Stromal cell of bone marrow (primary cell): ENCODE data around the gene HDLBP.
"Not testable (repeated sequence)": the region's sequence is repeated elsewhere in the genome, so short reads cannot be mapped to it uniquely, and the experiment has no call there.

Experiments used
- DNase-seq: peaks from one replicate; pipeline ENCODE4 v3.0.0-alpha.2; 2012; ENCODE audit warnings: low read depth

The HDLBP gene

DNA sequence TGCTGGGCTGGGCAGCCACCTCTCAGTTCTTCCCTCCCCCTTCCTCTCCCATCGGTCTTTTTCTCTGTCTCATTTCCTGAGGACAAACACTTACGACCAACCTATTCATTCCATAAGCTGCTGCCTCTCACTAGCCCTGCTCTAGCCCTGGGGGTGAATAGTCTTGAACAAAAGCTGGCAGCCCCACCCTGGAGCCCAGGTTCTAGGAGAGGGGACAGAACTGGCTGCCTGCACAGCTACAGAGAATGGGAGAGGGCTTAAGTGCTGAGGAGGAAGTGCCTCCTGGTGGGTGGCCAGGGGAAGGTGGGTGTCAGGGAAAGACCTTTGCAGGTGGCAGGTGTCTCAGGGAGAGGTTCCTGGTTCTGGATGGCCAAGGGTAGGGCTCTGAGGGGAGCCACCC lies 104.2 kb downstream of the HDLBP start:
- DNase-seq, result no peak

DNA sequence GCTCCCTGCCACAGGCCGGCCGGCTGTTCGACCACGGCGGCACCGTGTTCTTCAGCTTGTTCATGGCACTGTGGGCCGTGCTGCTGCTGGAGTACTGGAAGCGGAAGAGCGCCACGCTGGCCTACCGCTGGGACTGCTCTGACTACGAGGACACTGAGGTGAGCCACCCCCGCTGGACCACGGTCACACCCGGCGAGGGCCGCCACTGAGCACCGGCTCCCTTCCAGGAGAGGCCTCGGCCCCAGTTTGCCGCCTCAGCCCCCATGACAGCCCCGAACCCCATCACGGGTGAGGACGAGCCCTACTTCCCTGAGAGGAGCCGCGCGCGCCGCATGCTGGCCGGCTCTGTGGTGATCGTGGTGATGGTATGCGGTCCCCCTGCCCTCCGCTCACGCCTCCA lies 106.2 kb downstream of the HDLBP start:
- DNase-seq, result no peak

DNA sequence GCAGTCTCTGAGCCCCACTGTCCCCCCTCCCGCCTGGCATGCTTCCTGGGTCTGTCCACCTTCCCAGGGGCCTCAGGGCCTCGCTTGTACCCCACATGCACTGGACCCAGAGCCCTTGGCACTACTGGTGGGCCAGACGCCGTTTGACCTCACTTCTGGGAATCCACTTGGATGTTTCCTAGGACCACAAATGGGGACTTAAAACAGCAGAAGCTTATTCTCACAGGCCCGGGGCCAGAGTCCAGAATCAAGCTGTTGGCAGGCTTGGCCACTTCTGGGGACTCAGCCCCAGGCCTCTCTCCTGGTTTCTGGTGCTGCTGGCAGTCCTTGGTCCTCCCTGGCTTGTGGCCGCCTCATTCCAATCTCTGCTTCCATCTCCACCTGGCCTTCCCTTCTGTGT lies 107.4 kb downstream of the HDLBP start:
- DNase-seq, result no peak

DNA sequence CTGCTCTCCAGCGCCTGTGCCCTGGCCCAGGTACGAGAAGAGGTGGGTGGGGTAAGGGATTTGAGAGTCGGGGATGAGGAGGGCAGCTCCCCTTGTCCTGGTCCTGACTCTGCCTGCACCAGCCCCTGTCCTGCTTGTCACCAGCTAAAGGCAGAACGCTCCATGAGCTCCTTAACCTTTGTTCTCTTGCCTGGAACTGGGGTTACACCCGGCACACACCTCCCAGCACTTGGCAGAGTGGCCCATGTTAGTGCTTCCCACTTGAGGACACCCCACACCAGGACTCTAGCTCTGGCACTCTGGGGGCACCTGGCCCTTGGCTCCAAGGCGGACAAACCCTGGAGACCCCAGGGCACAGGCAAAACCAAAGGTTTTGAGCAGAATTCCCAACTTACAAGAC lies 107.8 kb downstream of the HDLBP start:
- no peak for DNase-seq

DNA sequence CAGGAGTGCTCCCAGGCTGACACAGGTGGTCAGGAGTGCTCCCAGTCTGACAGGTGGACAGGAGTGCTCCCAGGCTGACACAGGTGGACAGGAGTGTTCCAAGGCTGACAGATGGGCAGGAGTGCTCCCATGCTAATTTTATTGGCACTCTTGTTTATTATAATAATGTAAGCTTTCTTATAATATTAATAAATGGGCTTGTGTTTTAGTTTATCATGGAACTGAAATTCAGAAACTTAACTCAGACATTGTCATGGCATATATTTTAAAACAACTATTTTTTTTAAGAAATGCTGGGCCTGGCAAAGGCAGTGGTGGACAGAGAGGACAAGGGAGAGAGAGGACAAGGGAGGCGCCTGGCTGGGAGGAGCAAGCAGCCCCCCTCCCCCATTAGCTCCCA lies 108.3 kb downstream of the HDLBP start:
- DNase-seq, result no peak

DNA sequence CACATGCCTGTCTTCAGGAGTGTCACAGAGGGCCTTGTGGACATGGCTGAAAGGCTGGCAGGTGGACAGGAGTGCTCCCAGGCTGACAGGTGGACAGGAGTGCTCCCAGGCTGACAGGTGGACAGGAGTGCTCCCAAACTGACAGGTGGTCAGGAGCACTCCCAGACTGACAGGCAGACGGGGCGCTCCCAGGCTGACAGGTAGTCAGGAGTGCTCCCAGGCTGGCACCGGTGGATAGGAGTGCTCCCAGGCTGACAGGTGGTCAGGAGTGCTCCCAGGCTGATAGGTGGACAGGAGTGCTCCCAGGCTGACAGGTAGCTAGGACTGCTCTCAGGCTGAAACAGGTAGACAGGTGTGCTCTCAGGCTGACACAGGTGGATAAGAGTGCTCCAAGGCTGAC lies 110.4 kb downstream of the HDLBP start:
- DNase-seq, result no peak

DNA sequence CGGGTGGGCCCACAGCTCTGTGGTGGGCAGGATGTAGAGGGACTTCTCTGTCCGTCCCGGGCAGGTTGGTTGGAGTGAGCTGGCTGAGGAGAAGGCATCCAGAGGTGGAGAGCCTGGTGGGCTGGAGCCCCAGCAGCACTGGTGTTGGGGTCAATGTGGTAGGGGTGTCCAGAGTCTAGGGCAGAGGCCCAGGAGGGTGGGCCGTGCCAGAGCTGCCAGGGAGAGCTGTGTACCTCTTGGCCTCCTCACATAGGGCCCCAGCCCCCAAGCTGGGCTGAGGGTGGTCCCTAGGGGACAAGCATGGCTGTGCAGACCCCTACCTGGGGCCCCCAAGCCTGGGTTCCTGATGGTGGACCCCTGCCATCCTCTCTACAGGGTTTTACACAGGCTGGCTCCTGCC lies 111.0 kb downstream of the HDLBP start:
- no peak for DNase-seq

DNA sequence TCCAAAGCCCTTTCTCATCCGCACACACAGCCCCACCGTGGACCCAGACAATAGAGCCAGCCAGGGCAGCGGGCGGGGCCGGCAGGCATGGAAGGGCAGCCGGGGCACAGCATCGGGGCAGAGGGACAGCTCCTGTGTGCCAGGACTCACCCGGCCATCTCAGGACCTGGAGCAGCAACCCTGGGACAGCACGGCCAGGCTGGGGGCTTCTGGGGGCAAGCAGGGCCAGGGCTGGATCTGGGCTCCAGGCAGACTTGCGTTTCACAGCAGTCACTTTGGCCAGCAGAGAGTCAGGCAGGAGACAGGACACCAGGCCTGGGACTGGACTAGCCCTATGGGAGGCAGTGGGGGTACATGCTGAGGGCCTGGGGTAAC lies 111.5 kb downstream of the HDLBP start:
- DNase-seq, result no peak

DNA sequence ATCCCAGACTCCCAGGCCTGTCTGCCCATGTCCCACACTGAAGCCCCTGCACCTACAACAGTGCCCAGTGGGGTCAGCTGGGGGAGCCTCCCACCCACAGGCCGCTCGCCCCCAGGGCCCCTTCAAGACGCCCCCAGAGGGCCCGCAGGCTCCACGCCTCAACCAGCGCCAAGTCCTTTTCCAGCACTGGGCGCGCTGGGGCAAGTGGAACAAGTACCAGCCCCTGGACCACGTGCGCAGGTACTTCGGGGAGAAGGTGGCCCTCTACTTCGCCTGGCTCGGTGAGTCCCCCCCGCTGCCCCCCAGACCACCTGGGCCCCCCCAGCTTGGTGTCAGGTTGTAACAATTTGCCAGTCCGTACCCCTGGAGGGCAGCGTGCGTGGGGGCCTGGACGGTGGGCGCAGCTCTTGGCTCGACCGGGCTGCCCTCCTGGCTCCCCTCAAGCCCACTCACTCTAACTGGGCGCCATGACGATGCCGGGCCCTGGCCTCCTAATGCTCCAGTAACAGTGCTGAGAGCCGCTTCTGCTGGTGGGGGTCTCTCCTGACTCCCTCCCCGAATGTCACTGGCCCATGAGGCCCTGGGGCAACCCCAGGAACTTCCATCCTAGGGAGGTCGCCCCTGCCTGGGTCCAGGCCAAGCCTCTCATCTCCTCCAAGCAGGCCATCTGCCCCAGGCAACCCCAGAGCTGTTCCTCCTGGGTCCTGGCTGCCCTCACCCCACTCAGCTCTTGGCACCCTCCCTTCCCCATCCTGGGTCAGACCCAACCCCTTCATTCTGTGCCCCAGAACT lies 112.1 kb downstream of the HDLBP start:
- no peak for DNase-seq

DNA sequence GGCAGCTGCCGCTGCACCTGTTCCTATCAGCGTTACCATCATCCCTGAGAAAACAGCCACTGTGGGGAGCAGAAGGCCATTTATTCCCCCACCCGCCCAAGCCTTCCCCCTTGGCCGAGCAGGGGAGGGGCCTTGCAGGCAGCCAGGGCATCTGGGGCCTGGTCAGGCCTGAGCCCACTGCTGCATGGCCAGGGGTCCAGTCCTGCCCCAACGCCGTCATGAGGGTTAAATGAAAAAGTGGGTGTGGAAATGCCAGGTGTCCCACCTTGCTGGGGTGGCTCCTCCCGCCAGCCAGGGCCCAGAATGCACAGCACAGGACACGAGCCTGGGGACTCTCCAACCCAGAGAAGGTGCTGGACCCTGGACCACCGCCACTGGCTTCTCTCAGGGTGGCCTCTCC lies 112.8 kb downstream of the HDLBP start:
- DNase-seq, result no peak

DNA sequence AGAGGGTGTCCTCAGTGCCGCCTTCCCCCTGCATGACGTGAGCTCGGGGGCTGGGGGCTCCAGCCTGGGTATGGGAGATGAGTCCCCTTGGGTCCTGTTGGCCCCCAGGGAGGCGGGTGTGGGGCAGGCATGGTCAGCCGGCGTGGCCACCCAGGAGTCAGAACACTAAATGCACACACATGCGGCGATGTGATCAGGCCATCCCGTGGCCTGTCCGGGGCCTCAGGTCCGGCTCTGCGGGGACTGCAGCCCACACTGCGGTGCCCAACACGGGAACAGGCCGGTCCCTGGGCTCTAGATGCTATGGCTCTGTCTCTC lies 113.2 kb downstream of the HDLBP start:
- no peak for DNase-seq

DNA sequence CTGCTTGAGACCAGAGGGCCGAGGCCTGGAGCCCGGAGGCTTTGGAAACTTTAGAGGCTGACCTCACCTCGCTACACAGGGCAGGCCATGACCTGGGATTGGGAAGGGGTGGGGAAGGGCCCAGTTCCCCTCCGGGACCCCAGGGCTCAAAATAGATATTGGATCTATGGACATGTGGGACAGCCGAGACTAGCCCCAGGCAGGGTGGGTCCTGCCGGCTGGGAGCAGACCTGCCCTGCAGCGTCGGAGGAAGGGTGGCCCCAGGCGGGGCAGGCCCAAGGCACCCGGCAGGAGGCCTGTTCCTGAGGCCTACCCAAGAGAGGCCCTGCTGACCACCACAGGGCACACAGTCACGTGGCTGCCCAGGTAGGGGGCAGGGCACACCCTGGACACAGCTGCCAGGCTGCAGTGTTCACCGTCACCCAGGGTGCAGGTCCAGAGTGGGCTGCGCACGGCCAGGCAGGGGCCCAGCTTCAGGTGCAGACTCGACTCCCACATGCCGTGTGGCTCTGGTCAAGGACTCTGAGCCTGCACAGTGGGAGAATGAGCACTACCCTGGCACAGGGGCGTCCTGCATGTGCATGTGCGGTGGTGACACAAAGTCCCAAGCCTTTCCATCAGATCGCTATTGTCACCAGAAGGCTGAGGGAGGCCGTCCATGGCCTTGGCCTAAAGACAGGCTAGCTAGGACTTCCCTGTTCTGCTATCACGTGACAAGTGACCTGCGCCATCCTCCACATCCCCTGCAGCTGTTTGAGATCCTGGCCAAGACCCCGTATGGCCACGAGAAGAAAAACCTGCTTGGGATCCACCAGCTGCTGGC lies 113.8 kb downstream of the HDLBP start:
- no peak for DNase-seq

DNA sequence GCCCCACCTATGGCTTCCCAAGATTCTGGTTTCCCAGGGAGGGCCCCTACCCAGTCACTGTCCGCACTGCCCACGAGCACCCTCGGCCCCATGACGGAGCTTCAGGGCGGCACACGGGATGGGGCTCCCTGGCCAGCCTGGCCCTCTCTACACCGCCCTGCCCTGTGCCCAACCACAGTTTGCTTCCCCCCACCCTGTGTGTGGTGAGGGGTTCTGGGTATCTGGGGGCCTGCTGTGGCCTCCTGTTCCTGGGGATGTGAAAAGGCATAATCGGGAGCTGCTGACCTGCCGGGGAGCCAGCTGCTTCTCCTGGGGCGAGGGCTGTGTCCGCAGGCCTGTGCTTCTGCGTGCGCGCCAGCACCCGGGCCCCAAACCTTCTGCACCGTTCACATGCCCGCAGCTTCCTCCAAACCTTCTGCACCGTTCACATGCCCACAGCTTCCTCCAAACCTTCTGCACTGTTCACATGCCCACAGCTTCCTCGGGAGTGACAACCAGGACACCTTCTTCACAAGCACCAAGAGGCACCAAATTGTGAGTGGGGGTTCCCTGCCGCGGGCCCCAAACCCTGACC lies 114.6 kb downstream of the HDLBP start:
- DNase-seq, result no peak

DNA sequence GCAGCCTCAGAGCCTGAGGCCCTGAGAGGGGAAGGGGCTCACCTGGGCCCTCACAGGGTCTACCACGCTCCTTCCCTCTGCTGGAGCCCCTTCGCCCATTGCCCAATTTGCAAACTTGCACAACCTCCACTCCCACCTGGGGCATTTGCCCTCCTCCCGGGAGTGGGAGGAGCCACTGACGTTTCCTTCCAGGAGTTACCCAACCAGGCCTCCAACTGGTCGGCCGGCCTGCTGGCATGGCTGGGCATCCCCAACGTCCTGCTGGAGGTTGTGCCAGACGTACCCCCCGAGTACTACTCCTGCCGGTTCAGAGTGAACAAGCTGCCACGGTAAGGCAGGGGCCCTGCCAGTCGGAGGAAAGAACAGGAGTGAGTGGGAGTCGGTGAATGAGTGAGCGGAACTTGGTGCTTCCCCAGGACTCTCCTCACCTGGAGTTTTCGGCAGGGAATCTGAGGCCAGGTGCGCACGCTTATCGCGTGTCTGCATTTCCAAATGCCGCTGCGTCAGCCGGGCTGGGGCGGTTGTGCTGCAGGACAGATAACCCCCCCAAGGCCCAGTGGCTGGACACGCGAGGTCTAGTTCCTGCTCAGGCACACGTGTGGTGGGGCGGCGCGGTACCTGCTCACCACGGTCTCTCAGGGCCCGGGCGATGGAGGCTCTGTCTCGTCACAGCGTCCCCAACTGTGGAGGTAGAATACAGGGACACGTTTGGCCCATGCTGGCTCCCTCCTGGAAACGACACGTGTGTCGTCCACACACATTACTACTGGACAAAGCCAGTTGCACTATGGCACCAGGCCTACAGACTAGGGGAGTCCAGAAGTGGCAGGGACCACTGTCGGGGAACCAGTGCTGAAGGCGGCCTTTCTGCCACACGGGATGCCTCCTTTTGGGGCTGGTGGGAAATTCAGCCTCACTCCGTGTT lies 115.3 kb downstream of the HDLBP start:
- no peak for DNase-seq

DNA sequence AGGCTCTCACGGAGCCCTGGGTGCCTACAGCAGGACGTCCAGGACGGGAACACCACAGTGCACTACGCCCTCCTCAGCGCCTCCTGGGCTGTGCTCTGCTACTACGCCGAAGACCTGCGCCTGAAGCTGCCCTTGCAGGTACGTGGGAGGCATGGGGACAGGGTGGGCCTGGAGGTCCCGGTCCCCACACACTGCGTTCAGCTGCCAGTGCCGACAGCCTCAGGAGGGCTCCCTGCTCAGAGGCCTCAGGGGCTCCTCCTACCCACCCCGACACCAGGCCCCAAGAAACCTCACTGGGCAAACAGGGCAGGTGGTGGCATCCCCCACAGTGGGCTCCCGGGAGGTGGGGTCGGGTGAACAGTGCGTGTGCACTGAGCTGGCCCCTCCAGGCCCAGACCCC lies 116.2 kb downstream of the HDLBP start:
- DNase-seq, result no peak

DNA sequence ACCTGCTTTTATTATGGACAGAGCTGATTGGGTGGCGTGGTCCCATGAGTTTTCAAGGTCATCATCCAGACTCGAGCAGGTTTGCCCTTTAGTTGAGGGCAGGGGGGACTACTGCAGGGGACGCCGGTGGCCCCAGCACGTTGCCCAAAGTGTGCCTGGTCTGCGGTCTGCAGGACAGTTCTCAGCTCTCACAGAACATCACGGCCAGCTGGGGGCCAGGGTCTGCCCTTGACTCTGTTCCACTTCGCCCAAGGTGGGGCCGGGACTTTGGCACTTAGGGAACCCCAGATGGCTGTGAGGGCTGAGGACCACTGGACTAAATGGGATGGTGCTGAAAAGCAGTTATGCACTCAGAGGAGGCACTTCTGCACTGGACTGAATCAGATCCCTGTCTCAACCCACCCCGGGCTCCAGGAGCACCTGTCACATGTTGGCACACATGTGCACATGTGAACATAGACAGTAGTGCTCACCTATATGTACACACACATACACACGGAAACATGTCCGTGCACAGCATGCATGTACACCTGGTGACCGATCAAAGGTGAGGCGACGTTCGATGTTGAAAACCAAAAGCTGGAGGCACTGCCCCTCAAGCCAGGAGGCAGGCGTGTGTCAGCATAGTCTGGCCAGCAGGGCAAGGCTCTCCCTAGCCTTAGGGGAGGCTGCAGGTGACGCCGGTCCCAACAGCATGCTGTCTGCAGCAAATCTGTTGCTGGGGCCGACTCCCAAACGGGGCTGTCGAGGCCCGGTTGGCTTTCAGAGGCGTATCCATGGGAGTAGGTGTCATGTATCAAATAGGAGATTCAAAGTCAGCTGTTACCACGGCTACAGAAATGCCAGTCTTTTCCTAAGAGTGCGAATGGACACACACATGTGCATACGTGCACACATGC lies 116.8 kb downstream of the HDLBP start:
- no peak for DNase-seq

DNA sequence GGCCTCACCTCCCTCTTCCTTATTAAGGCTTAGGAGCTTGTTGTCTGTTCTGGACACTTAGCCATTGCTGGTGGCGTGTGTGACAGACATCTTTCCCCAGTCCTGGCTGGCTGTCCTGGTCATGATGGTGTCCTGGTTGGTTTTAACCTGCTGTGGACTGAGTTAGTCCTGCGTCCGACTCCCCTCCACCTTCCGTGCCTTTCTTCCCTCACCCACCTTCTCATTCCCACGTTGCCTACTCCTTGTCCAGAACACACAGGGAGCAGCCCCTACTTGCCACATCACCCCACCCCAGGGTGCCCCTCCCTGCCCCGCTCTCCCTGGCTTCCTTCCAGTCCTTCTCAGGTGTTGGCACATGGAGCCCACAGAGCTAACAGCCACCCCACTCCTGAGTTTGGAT lies 117.5 kb downstream of the HDLBP start:
- no peak for DNase-seq

DNA sequence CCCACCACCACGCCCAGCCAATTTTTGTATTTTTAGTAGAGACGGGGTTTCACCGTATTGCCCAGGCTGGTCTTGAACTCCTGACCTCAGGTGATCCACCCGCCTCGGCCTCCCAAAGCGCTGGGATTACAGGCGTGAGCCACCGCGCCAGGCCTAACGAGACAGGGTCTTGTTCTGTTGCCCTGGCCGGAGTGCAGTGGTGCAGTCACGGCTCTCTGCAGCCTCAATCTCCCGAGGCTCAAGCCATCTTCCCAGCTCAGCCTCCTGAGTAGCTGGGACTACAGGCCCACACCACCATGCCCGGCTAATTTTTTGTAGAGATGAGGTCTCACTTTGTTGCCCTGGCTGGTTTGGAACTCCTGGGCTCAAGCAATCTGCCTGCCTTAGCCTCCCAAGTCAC lies 118.2 kb downstream of the HDLBP start:
- not testable (repeated sequence) for DNase-seq

DNA sequence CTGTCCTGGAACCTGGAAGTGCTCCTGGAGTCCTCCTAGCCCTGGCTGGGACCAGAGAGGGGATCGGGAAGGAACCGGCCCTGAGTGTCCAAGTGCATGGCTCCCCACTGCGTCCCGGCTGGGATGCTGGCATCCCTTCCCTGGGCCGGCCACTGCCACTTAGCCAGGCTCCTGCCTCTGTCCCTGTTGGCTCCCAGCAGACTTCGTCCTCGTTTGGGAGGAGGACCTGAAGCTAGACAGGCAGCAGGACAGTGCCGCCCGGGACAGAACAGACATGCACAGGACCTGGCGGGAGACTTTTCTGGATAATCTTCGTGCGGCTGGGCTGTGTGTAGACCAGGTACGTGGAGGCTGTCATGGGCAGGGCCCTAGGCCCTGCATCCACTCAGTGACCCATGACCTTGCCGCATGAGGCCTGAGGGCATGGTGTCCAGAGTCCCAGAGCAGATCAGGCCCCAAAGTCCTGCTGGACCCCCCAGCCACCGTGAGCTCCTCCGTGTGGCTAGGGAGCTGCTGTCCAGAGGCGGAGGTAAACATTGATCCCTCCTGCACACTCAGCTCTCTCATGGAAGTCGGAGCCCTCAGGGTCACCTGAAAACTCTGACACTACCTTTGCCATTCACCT lies 119.9 kb downstream of the HDLBP start:
- DNase-seq, result no peak

DNA sequence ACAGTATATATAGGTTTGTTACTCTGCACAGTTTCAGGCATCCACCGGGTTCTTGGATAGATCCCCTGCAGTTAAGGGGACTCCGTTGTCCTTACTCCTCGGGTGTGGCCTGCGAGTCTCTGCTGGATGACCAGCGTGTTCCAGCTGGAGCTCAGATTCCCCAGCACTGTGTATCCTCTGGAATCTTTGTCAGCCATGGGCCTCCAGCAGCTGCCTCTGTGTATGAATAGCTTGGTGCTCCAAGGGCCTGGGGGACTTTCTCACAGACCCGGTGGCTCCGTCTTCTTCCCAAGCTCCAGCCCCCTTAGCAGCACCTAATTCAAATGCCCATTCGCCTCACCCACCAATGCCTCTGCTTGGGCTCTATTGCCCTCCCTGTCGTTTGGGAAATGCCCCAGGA lies 120.7 kb downstream of the HDLBP start:
- no peak for DNase-seq

DNA sequence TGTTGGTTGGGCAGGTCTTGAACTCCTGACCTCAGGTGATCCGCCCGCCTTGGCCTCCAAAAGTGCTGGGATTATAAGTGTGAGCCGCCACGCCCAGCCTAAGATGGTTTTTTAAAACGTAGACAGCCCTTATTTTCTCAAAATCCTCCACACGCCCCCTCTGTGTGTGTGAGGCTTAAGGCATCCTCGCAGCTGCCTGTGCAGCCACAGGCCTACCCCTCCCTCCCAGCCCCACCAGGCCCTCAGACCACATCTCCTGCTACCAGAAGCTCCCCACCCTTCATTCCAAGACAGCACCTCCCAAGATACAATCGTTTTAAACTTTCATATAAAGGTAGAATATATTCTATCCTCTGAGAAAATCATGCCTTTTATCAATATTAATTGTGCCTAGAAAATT lies 122.2 kb downstream of the HDLBP start:
- DNase-seq, result no peak
